K562 (cell line): Measurements from ENCODE around the gene FEM1B. TPM values are rescaled to one million over a fixed set of nuclear protein-coding genes. Genes with fewer than 3 reads are reported as not detected.

Experiments
- ATAC-seq: fragments of 200-7000 bp; cut with Tn5 transposase; 3 replicates; pipeline ENCODE4 v1.9.1; 2020; ENCODE audit warnings: moderate library complexity
- BruUV-seq: library from RNA; stranded (reverse); fragments of 400-500 nt; replicated peaks from 2 replicates; lab custom pipeline; 2021; lab: Mats Ljungman, UMichigan
- CTCF ChIA-PET: fragments of 300-600 bp; formaldehyde crosslinking; extraction: SDS; loops from one replicate; lab custom pipeline; 2021; ENCODE audit warnings: low intra/inter-chr PET ratio; lab: Yijun Ruan, JAX
- POLR2A ChIA-PET: fragments of 300-600, 350-650 bp; sonication (Branson Sonifier 250); formaldehyde crosslinking; extraction: SDS; loops from one replicate; lab custom pipeline; 2021; ENCODE audit warnings: antibody characterized with exemption, inconsistent platforms; lab: Yijun Ruan, JAX
- DNase-seq, 4 experiments: peaks; one replicate each; pipeline versions ENCODE4 v3.0.0 to v3.0.0-alpha.2; 2011 to 2018; ENCODE audit warnings: low spot score in 3 of 4, mixed read lengths in 3 of 4; ENCODE audit errors: extremely low read depth in 1 of 4
- FAIRE-seq: peaks from 2 replicates; lab custom pipeline; 2011; peaks lifted over from hg19 to GRCh38; lab: Jason Lieb, UNC
- H2AFZ ChIP-seq: 2 replicates; pipeline ENCODE4 v1.6.0; 2011; ENCODE audit warnings: low read depth, low read length, control low read depth, inconsistent platforms
- H3K27ac ChIP-seq: fragments of 200-600 bp; 3 replicates; pipeline ENCODE4 v1.8.0; 2011; ENCODE audit warnings: low read depth, mild to moderate bottlenecking, control low read depth, inconsistent platforms, low read length, moderate library complexity, mixed read lengths; ENCODE audit errors: extremely low read depth
- H3K27me3 ChIP-seq, 2 experiments: fragments of 300-600 bp in 1 of 2; 2 replicates in 1 of 2; 3 replicates in 1 of 2; pipeline versions ENCODE4 v1.6.0 to v1.8.0; 2011; ENCODE audit warnings: inconsistent platforms in 2 of 2, low read length in 2 of 2, mild to moderate bottlenecking in 1 of 2, mixed read lengths in 1 of 2, moderate library complexity in 1 of 2; ENCODE audit not compliant: control insufficient read depth in 2 of 2, insufficient read depth in 2 of 2
- H3K36me3 ChIP-seq: fragments of 300-600 bp; 3 replicates; pipeline ENCODE4 v1.8.0; 2011; ENCODE audit warnings: mild to moderate bottlenecking, low read length, inconsistent platforms; ENCODE audit not compliant: control insufficient read depth, insufficient read depth
- H3K4me1 ChIP-seq, 2 experiments: fragments of 200-600 bp in 1 of 2; replicated peaks in 1 of 2; 2 replicates in 1 of 2; 3 replicates in 1 of 2; pipeline versions ENCODE4 v1.5.1 to v1.8.0; 2011; ENCODE audit warnings: inconsistent platforms in 2 of 2, low read length in 2 of 2, mild to moderate bottlenecking in 1 of 2, mixed read lengths in 1 of 2, moderate library complexity in 1 of 2; ENCODE audit not compliant: control insufficient read depth in 2 of 2, insufficient read depth in 2 of 2
- H3K4me2 ChIP-seq: 2 replicates; pipeline ENCODE4 v1.6.1; 2011; ENCODE audit warnings: low read length, control low read depth, inconsistent platforms, mixed read lengths; ENCODE audit not compliant: insufficient read depth
- H3K4me3 ChIP-seq: fragments of 200-600 bp; sonication (generic), shearing (Covaris generic); 2 replicates; pipeline ENCODE4 v1.5.1; 2016; ENCODE audit warnings: control low read depth, inconsistent platforms
- H3K79me2 ChIP-seq: fragments of 200-600 bp; 3 replicates; pipeline ENCODE4 v1.8.0; 2011; ENCODE audit warnings: low read length, inconsistent platforms; ENCODE audit not compliant: control insufficient read depth, insufficient read depth
- H3K9ac ChIP-seq, 2 experiments: 2 replicates each; pipeline versions ENCODE4 v1.6.0 to v1.6.1; 2011; ENCODE audit warnings: low read depth in 2 of 2, low read length in 2 of 2, control low read depth in 1 of 2, inconsistent platforms in 1 of 2, mild to moderate bottlenecking in 1 of 2, mixed read lengths in 1 of 2; ENCODE audit not compliant: insufficient read depth in 1 of 2
- H3K9me1 ChIP-seq: one replicate; pipeline ENCODE4 v1.6.0; 2011; ENCODE audit warnings: inconsistent platforms, mild to moderate bottlenecking, low read length, moderate library complexity; ENCODE audit not compliant: control insufficient read depth, insufficient read depth
- H3K9me3 ChIP-seq: replicated peaks from 2 replicates; pipeline ENCODE4 v1.5.1; 2011; ENCODE audit warnings: low read depth, low read length, inconsistent platforms; ENCODE audit not compliant: control insufficient read depth, insufficient read depth
- H4K20me1 ChIP-seq: replicated peaks from 2 replicates; pipeline ENCODE4 v1.6.1; 2011; ENCODE audit warnings: low read length, inconsistent platforms, mixed read lengths; ENCODE audit not compliant: control insufficient read depth, insufficient read depth
- CAMTA2 ChIP-seq: fragments of 250-450 bp; sonication (Bioruptor Pico); conservative IDR thresholded peaks from 2 replicates; pipeline ENCODE4 v1.5.1; 2022
- EGR1 ChIP-seq: fragments of 450-650 bp; conservative IDR thresholded peaks from 2 replicates; pipeline ENCODE4 v1.6.1; 2017; ENCODE audit warnings: mild to moderate bottlenecking
- FOSL1 ChIP-seq: fragments of 200-800 bp; sonication (Bioruptor generic); conservative IDR thresholded peaks from 2 replicates; pipeline ENCODE4 v1.6.1; 2016; ENCODE audit warnings: missing genetic modification characterization, missing compliant biosample characterization
- FOXK2 ChIP-seq, 2 experiments: fragments of 450-650 bp; IDR thresholded peaks in 1 of 2; conservative IDR thresholded peaks in 1 of 2; 2 replicates each; pipeline ENCODE4 v1.6.1; 2016; ENCODE audit warnings: low read depth in 2 of 2, mild to moderate bottlenecking in 1 of 2
- POLR3G ChIP-seq: IDR thresholded peaks from 2 replicates; pipeline ENCODE4 v1.6.1; 2011; ENCODE audit not compliant: insufficient read length, insufficient replicate concordance; ENCODE audit errors: extremely low read depth
- TSHZ1 ChIP-seq: fragments of 250-450 bp; sonication (Bioruptor Pico); IDR thresholded peaks from 2 replicates; pipeline ENCODE4 v1.4.0; 2020; ENCODE audit warnings: mild to moderate bottlenecking, moderate library complexity
- WGBS: fragments of 100-300 bp; shearing (Covaris generic); methylation state at CpG from one replicate; pipeline ENCODE4 v1.1.6; 2016; ENCODE audit warnings: low coverage, mixed read lengths; ENCODE audit not compliant: insufficient coverage; ENCODE audit errors: missing lambda C conversion rate; 5-methylcytosine and 5-hydroxymethylcytosine counted together
- in situ Hi-C: fragments of 300-500 bp; cut with MboI; formaldehyde crosslinking; loops from 4 replicates; pipeline ENCODE4 v1.15.0; 2018; ENCODE audit warnings: inconsistent platforms, mixed read lengths
- intact Hi-C: fragments of 100-400 bp; cut with micrococcal nuclease; formaldehyde crosslinking; loops from 2 replicates; pipeline ENCODE4 v1.14.2; 2022
- polyA plus RNA-seq, 8 experiments: library from polyadenylated mRNA; depleted of rRNA in 4 of 8; stranded (reverse) in 5 of 8; unstranded in 3 of 8; fragments of >200 nt; fragmentation: Nextera tagmentation in 2 of 8; fragmentation: Illumina TruSeq in 1 of 8; extraction: Ambion mirVana in 2 of 8; extraction: Trizol in 1 of 8; gene quantifications; 2 replicates each; pipeline versions ENCODE4 v1.2.1 to v1.2.3, GENCODE V29; 2011 to 2014; ENCODE audit warnings: inconsistent platforms in 1 of 8, missing spikeins in 1 of 8
- total RNA-seq, 7 experiments: library from RNA; depleted of rRNA in 6 of 7; stranded (reverse); fragments of >200 nt in 6 of 7; fragmentation: Illumina TruSeq in 2 of 7; extraction: Trizol in 2 of 7; gene quantifications; 2 replicates each; pipeline versions ENCODE4 v1.2.1 to v1.2.3, GENCODE V29; 2011 to 2021; ENCODE audit warnings: low replicate concordance in 1 of 7

Gene FEM1B
- total and polyA plus RNA-seq, 9 of the 15 experiments (the other 6 are each of a cell fraction or from before 2014, with no cell fraction given): 5.9 to 61.6 (median 20.1) TPM

- no peak for TF ChIP-seq CAMTA2 (CRISPR knock-in tag)
- no peak for TF ChIP-seq POLR3G
- peak; percentile 59 for TF ChIP-seq FOSL1
- 0 out of 2 replicates have a peak, but pooled peaks have one; percentile 12 for TF ChIP-seq EGR1
- TF ChIP-seq TSHZ1 (CRISPR knock-in tag): no peak
- no peak for TF ChIP-seq FOXK2 (conservative IDR thresholded peaks at IDR 0.05 in 1 of 2, IDR thresholded peaks at IDR 0.05 in 1 of 2; ENCODE audit: low read depth in 2 of 2)
- H3K9me3 ChIP-seq: no peaks in the 10 kb centered on the region
- in situ Hi-C loops: no loop called here
- peaks cover 1 to 12% of the 10 kb centered on the region in 2 experiments; a peak in 3 of 5 replicates for H3K27me3 ChIP-seq
- no peak overlapping the region for H3K4me3 ChIP-seq
- 0 out of 3 replicates have a peak, but pooled peaks cover 1% of the 10 kb centered on the region for H3K79me2 ChIP-seq
- H3K36me3 ChIP-seq: no peaks in the 10 kb centered on the region
- POLR2A ChIA-PET: interaction anchor here (1.1 kb wide), 1 partner anchor 11 kb away, joined by 3 read pairs; no protein-coding TSS in a partner anchor
- no TSS peak for BruUV-seq
- no peak for DNase-seq
- H2AFZ ChIP-seq: no peak overlapping the region
- no peaks in the 10 kb centered on the region for H3K9me1 ChIP-seq
- intact Hi-C loops: no loop called here
- ATAC-seq: no peak
- H4K20me1 ChIP-seq: no peaks in the 10 kb centered on the region
- 39% methylated on average over 1 of the region's 1 CpG for WGBS
- CTCF ChIA-PET: no interaction called here
- no peak for FAIRE-seq
- H3K4me2 ChIP-seq: no peak overlapping the region
- H3K4me1 ChIP-seq: peaks cover 3 to 8% of the 10 kb centered on the region in 2 experiments; a peak in 3 of 5 replicates
- no peak overlapping the region for H3K9ac ChIP-seq
- no peak overlapping the region for H3K27ac ChIP-seq
These were observed 4.7 kb upstream of the FEM1B start for GRCh38 chr15:68272721-68273271.
